PFSK-1 (cell line): Measurements from ENCODE around the gene BRINP3.

Experiments used
- FOXP2 ChIP-seq: optimal IDR thresholded peaks from 2 replicates; pipeline ENCODE3; 2011; ENCODE audit warnings: borderline replicate concordance, control low read depth, inconsistent platforms; ENCODE audit not compliant: insufficient read depth; ENCODE audit errors: extremely low read length, extremely low read depth
- POLR2AphosphoS5 ChIP-seq: IDR thresholded peaks from 2 replicates; pipeline ENCODE4 v1.6.1; 2012; ENCODE audit warnings: low read depth, mild to moderate bottlenecking, control low read depth, low read length, moderate library complexity
- SIN3A ChIP-seq: IDR thresholded peaks from 2 replicates; pipeline ENCODE4 v1.6.1; 2012; ENCODE audit warnings: mild to moderate bottlenecking, low read length, moderate library complexity, borderline replicate concordance; ENCODE audit not compliant: insufficient read depth
- TAF1 ChIP-seq: IDR thresholded peaks from 2 replicates; pipeline ENCODE4 v1.6.1; 2012; ENCODE audit warnings: low read length, control low read depth, borderline replicate concordance; ENCODE audit not compliant: insufficient read depth
- TF ChIP-seq, protein P1 (sequence below), 2 experiments: IDR thresholded peaks; 2 replicates each; pipeline versions ENCODE4 v1.6.1 to v1.8.0; 2011 to 2012; ENCODE audit warnings: low read depth in 2 of 2, low read length in 2 of 2, control low read depth in 1 of 2, inconsistent platforms in 1 of 2, mild to moderate bottlenecking in 1 of 2, moderate library complexity in 1 of 2; ENCODE audit not compliant: insufficient read depth in 1 of 2

The BRINP3 gene

DNA sequence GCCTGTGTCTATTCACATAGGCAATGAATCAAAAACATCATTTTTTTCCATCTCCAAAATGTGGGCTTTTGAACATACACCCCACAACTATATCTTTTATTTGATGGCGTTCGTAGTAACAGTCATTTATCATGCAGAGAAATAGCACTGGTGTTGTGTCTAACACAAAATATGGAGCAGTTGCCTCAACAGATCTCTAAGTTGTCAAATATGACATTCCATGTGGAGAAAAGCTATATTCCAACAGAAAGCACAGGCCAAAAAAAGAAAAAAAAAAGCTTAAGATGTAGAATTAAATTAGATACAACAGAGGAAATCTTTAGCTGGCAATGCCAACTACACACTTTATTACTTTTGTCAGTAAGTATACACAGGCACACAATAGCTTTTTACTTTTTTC, 411.7 kb downstream of the BRINP3 start:
- TF ChIP-seq, protein P1, sequence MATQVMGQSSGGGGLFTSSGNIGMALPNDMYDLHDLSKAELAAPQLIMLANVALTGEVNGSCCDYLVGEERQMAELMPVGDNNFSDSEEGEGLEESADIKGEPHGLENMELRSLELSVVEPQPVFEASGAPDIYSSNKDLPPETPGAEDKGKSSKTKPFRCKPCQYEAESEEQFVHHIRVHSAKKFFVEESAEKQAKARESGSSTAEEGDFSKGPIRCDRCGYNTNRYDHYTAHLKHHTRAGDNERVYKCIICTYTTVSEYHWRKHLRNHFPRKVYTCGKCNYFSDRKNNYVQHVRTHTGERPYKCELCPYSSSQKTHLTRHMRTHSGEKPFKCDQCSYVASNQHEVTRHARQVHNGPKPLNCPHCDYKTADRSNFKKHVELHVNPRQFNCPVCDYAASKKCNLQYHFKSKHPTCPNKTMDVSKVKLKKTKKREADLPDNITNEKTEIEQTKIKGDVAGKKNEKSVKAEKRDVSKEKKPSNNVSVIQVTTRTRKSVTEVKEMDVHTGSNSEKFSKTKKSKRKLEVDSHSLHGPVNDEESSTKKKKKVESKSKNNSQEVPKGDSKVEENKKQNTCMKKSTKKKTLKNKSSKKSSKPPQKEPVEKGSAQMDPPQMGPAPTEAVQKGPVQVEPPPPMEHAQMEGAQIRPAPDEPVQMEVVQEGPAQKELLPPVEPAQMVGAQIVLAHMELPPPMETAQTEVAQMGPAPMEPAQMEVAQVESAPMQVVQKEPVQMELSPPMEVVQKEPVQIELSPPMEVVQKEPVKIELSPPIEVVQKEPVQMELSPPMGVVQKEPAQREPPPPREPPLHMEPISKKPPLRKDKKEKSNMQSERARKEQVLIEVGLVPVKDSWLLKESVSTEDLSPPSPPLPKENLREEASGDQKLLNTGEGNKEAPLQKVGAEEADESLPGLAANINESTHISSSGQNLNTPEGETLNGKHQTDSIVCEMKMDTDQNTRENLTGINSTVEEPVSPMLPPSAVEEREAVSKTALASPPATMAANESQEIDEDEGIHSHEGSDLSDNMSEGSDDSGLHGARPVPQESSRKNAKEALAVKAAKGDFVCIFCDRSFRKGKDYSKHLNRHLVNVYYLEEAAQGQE (IDR thresholded peaks at IDR 0.05; ENCODE audit: insufficient read depth in 1 of 2, low read depth in 2 of 2, low read length in 2 of 2): no peak
- no peak for TF ChIP-seq FOXP2
- no peak for TF ChIP-seq SIN3A
- TF ChIP-seq TAF1: no peak
- TF ChIP-seq POLR2AphosphoS5: no peak

DNA sequence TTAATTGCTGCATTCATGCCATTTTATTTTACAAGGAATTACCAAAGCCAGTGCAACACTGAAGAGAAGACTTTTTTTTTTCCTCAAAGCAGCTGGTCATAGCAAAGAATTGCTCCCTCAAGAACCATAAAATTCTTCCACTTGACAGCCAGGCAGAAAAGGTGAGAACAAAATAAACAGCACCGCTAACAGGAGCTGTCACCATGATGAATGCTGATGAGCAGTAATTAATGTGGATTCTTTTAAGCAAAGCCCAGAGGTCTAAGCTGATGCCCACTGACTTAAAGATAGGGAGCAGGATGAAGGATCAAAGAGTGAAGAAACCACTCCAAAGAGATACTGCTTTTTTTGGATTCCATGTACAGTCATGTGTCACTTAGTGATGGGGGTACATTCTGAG, 428.4 kb downstream of the BRINP3 start:
- TF ChIP-seq SIN3A (no peak), TAF1 (no peak), FOXP2 (no peak), POLR2AphosphoS5 (no peak)
- TF ChIP-seq, protein P1 (IDR thresholded peaks at IDR 0.05; ENCODE audit: insufficient read depth in 1 of 2, low read depth in 2 of 2, low read length in 2 of 2): no peak
